Effector memory CD4-positive, alpha-beta T cell (primary cell): ENCODE data around the gene RAB11FIP2.
"Not testable (repeated sequence)": the region's sequence is repeated elsewhere in the genome, so short reads cannot be mapped to it uniquely, and the experiment has no call there.

Source experiments
- DNase-seq, 3 donors: peaks; one replicate each; pipeline ENCODE4 v3.0.0-alpha.2; 2020
- H3K27ac ChIP-seq: 2 replicates; pipeline ENCODE4 v1.7.0; 2013; ENCODE audit warnings: mild to moderate bottlenecking, low read length, moderate library complexity; ENCODE audit not compliant: insufficient read depth, poor library complexity, severe bottlenecking
- H3K27me3 ChIP-seq: replicated peaks from 2 replicates; pipeline ENCODE4 v1.7.0; 2013; ENCODE audit warnings: mild to moderate bottlenecking, low read length; ENCODE audit not compliant: insufficient read depth, control insufficient read depth, poor library complexity, severe bottlenecking
- H3K36me3 ChIP-seq: 2 replicates; pipeline ENCODE4 v1.7.0; 2013; ENCODE audit warnings: mild to moderate bottlenecking, low read length, moderate library complexity; ENCODE audit not compliant: control insufficient read depth, insufficient read depth
- H3K4me1 ChIP-seq: 2 replicates; pipeline ENCODE4 v1.7.0; 2013; ENCODE audit warnings: low read length, mild to moderate bottlenecking; ENCODE audit not compliant: control insufficient read depth, insufficient read depth, poor library complexity, severe bottlenecking
- H3K4me3 ChIP-seq: 2 replicates; pipeline ENCODE4 v1.7.0; 2013; ENCODE audit warnings: low read length, low read depth, mild to moderate bottlenecking; ENCODE audit not compliant: insufficient read depth, poor library complexity, severe bottlenecking
- H3K9me3 ChIP-seq: 2 replicates; pipeline ENCODE4 v1.7.0; 2013; ENCODE audit warnings: mild to moderate bottlenecking, low read length, moderate library complexity; ENCODE audit not compliant: control insufficient read depth
- total RNA-seq, 3 donors: gene quantifications; one replicate each; lab custom pipeline; 2026; lab: John Stamatoyannopoulos, UW

Gene RAB11FIP2, protein sequence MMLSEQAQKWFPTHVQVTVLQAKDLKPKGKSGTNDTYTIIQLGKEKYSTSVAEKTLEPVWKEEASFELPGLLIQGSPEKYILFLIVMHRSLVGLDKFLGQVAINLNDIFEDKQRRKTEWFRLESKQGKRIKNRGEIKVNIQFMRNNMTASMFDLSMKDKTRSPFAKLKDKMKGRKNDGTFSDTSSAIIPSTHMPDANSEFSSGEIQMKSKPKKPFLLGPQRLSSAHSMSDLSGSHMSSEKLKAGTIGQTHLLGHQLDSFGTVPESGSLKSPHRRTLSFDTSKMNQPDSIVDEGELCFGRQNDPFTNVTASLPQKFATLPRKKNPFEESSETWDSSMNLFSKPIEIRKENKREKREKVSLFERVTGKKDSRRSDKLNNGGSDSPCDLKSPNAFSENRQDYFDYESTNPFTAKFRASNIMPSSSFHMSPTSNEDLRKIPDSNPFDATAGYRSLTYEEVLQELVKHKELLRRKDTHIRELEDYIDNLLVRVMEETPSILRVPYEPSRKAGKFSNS
- 23.3 to 42.2 (median 41.2) reads per million in 3 donors for total RNA-seq

DNA sequence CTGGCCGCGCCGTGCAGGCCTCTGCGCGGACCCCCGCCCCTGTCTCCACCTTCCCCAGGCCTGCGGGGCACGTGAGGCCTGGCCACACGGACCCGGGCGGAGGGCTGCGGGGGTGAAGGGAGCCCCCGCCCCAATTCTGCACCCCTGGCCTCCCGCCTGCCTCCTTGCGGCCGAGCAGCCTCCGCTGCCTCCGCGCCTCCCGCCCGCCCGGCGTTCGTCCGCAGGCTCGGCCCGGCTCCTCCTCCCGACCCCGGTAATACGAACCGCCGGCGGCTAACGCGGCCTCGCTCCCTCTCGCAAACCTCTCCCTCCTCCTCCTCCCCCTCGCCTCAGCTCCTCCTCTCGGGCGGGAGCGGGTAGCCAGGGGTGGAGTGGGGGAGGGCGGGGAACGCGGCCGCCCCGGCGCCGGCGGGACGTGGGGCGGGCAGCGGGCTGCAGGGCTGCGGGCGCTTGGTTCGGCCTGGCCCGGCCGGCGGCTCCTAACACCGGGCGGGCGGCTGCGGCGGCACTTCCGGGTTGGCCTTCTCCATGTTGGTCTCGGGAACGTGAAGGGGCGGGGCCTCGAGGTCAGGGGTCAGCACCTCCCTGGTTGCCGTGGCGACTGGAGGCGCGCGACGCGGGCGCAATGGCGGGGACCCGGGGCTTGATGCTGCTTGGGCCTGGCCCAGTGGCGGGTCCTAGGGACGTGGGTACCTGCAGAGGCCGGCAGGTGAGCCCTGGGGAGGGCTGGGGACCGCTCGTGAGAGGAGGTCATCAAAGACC, at the start of gene RAB11FIP2:
TSS of gene RAB11FIP2 (minus strand) at position 547 of the 762 bp plus-strand sequence. CDS start 778 bp downstream, outside the sequence.
- no peaks in the 10 kb centered on the region for H3K36me3 ChIP-seq
- peak; percentile 87 to 94 (median 91) for DNase-seq
- peak within 1 kb of the TSS; percentile 80 for H3K4me3 ChIP-seq
- no peaks in the 10 kb centered on the region for H3K9me3 ChIP-seq
- peak within 1 kb of the TSS; percentile 61 for H3K27ac ChIP-seq
- no peaks in the 10 kb centered on the region for H3K27me3 ChIP-seq
- peaks cover 12% of the 10 kb centered on the region for H3K4me1 ChIP-seq

DNA sequence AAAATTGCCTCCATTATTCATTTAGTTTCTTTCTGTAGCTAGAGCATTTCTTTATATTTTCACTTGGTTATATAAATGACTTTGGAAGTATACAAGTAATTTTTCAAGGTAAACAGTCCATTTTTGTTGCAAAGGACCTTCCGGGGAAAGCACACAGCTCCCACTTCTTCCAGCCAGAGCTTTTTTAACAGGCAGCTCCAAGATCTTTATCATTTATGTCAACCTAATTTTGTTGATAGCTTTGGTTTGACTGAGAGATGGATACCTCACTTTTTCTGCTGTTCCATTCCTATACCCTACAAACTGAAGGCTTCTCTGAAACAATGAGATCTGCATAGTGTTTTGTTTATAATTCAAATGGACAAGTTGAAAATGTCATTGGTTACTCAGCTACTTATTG, 49.3 kb upstream of the RAB11FIP2 start:
- Histone ChIP-seq H3K27ac (no peak overlapping the region), H3K4me1 (no peaks in the 10 kb centered on the region), H3K4me3 (no peak overlapping the region), H3K36me3 (no peaks in the 10 kb centered on the region), H3K27me3 (peaks cover 6% of the 10 kb centered on the region), H3K9me3 (no peaks in the 10 kb centered on the region)
- no peak for DNase-seq

DNA sequence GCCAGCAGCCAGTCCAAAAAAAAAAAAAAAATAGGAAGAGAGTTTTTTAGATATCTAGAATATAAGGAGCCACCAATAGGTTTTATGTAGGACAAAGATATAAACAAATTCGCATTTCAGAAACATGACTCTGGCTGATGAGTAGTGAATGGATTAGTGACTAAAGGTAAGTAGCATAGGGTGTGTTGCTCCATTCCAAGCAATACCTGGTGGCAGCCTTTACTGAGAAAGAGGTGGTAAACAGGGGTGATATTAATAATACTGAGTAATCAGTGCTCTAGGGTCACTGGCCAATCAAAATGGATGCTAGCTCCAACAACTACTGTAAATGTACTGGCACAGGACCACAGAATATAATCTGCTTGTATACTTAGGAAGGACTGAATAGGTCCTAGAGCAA, 45.5 kb upstream of the RAB11FIP2 start:
- Histone ChIP-seq H3K4me1 (no peaks in the 10 kb centered on the region), H3K27me3 (no peaks in the 10 kb centered on the region), H3K4me3 (no peak overlapping the region), H3K36me3 (no peaks in the 10 kb centered on the region), H3K9me3 (no peaks in the 10 kb centered on the region), H3K27ac (no peak overlapping the region)
- DNase-seq, result no peak

DNA sequence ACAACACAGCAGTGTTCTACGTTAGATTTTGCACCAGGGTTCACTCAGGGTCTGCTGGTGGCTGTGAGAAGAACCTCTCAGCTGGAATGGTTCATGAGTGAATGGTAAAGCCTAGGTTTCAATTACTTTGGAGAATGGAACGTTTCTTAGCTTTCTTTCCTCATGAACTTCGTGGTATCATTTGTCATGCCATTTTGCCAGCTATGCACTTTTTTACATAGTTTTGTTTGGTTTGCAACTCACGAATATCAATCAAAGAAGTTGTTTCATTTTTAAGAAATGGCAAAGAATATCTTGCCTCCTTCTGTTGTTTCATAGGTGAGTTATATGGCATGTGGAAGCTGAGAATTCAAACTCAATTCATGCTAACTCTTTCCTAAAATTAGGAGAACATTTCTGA, 34.1 kb upstream of the RAB11FIP2 start:
- Histone ChIP-seq H3K4me3 (no peak overlapping the region), H3K27me3 (no peaks in the 10 kb centered on the region), H3K36me3 (no peaks in the 10 kb centered on the region), H3K4me1 (no peaks in the 10 kb centered on the region), H3K27ac (no peak overlapping the region), H3K9me3 (no peaks in the 10 kb centered on the region)
- no peak for DNase-seq

DNA sequence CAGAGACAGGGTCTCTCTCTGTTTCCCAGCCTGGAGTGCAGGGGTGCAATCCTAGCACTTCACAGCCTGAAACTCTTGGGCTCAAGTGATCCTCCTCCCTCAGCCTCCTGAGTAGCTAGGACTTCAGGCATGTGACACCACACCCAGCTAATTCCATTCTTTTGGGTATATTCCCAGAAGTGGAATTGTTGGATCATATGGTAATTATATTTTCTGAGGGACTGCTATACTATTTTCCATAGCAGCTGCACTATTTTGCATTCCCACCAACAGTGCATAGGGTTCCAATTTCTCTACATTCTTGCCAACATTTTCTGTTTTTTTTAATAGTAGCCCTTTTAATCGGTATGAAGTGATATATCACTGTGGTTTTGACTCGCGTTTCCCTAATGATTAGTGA, 30.0 kb upstream of the RAB11FIP2 start:
- Histone ChIP-seq H3K36me3 (no peaks in the 10 kb centered on the region), H3K27me3 (no peaks in the 10 kb centered on the region), H3K27ac (no peak overlapping the region), H3K9me3 (no peaks in the 10 kb centered on the region), H3K4me3 (no peak overlapping the region), H3K4me1 (no peaks in the 10 kb centered on the region)
- no peak for DNase-seq

DNA sequence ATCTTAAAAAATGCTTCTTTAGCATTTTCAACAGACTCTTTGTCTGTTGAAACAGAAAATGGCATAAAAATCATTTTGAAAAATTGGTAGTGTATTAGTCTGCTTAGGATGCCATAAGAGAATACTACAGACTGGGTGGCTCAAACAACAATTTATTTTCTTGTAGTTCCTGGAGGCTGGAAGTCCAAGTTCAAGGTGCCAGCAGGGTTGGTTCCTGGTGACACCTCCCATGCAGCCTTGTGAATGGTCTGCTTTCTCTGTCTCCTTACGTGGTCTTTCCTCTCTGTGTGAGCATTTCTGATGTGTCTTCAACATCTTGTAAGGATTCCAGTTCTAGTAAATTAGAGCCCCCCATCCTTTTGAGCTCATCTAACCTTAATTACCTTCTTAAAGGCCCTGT, 26.1 kb upstream of the RAB11FIP2 start:
- no peaks in the 10 kb centered on the region for H3K27me3 ChIP-seq
- H3K9me3 ChIP-seq, result no peaks in the 10 kb centered on the region
- no peak for DNase-seq
- H3K4me3 ChIP-seq, result no peak overlapping the region
- no peak overlapping the region for H3K27ac ChIP-seq
- H3K36me3 ChIP-seq, result no peaks in the 10 kb centered on the region
- H3K4me1 ChIP-seq, result no peaks in the 10 kb centered on the region

DNA sequence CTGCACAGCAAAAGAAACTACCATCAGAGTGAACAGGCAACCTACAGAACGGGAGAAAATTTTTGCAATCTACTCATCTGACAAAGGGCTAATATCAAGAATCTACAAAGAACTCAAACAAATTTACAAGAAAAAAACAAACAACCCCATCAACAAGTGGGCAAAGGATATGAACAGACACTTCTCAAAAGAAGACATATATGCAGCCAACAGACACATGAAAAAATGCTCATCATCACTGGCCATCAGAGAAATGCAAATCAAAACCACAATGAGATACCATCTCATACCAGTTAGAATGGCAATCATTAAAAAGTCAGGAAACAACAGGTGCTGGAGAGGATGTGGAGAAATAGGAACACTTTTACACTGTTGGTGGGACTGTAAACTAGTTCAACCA, 20.6 kb upstream of the RAB11FIP2 start:
- H3K27me3 ChIP-seq, H3K36me3 ChIP-seq, H3K4me3 ChIP-seq, DNase-seq, H3K27ac ChIP-seq, H3K9me3 ChIP-seq, H3K4me1 ChIP-seq: not testable (repeated sequence)

DNA sequence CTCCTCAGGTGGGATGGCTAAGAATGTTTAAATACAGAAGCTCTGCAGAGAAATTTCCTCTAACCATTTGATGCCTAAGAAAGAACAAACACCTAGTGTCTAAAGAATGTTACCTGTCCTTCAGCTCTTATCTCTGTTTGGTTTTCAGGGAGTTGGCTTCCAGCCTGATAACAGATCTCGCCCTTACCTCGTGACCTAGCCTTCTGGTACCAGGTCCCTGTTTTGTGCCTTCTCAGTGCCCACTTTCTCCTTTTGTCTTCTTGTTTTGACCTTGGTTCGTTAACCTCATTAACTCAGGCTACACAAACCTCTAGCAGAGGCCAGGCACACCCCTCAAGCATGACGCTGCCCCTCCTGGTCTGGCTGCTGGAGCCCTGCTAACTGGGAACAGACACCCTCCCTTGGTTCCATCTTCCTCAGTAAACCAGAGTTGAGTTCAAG, 16.1 kb upstream of the RAB11FIP2 start:
- H3K36me3 ChIP-seq, result no peaks in the 10 kb centered on the region
- no peak overlapping the region for H3K4me3 ChIP-seq
- H3K27me3 ChIP-seq, result no peaks in the 10 kb centered on the region
- H3K27ac ChIP-seq, result no peak overlapping the region
- no peaks in the 10 kb centered on the region for H3K4me1 ChIP-seq
- DNase-seq, result no peak
- H3K9me3 ChIP-seq, result no peaks in the 10 kb centered on the region

DNA sequence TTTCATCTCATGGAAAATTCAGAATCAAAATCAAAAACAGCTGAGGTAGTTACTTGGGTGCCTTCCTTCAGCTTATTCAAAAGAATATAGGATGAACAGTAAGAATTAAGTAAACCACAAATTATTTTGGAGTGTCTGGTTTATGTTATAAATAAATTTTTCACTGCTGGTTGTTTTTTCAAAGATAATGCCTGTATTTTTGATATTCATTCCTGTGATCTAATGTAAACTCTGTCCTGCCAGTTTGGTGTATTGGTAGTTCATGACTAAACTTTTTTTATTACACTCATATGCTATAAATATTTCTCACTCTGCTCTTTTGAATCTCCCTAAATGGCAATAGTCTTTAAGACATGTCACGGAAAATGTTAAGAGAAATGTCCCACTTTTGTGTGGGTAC, 11.6 kb upstream of the RAB11FIP2 start:
- Histone ChIP-seq H3K27ac (no peak overlapping the region), H3K9me3 (no peaks in the 10 kb centered on the region), H3K27me3 (no peaks in the 10 kb centered on the region), H3K4me1 (no peaks in the 10 kb centered on the region), H3K4me3 (no peak overlapping the region), H3K36me3 (no peaks in the 10 kb centered on the region)
- DNase-seq, result no peak

DNA sequence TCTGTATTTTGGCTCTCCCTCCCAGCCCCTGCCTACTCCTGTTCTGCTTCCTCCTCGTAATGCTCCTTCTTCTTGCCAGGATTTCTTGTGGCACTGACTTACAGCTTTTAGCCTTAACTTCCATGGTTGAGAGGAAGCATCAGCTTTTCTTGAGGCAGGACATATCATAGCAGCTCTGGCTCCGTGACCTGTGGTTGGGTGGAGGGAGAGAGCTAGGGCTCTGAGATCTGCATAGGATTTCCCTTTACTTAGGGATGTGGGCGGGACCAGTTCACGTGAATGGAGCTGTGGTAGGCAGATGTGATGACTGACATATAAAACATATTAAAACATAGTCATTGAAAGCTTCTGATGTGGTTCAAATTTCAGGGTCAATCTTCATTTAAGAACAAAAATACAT, 10.6 kb upstream of the RAB11FIP2 start:
- H3K36me3 ChIP-seq, result no peaks in the 10 kb centered on the region
- H3K9me3 ChIP-seq, result no peaks in the 10 kb centered on the region
- H3K27me3 ChIP-seq, result no peaks in the 10 kb centered on the region
- no peak overlapping the region for H3K4me3 ChIP-seq
- no peak for DNase-seq
- no peaks in the 10 kb centered on the region for H3K4me1 ChIP-seq
- no peak overlapping the region for H3K27ac ChIP-seq
